Left renal cortex interstitium (tissue), 4 donors: ENCODE data around the gene ARHGAP32. TPM values are rescaled to one million over a fixed set of nuclear protein-coding genes. Genes with fewer than 3 reads are reported as not detected.
"Not testable (repeated sequence)": the region's sequence is repeated elsewhere in the genome, so short reads cannot be mapped to it uniquely, and the experiment has no call there.

Experiments used
- DNase-seq, 4 donors: peaks; one replicate each; pipeline ENCODE4 v3.0.0-alpha.2; 2013; ENCODE audit warnings: low read depth in 4 of 4, low spot score in 2 of 4, missing footprints in 1 of 4
- polyA plus RNA-seq, 4 donors: library from polyadenylated mRNA; unstranded; fragments of 120-200 nt; gene quantifications; one replicate each; pipeline ENCODE4 v1.2.1, GENCODE V29; 2013; ENCODE audit not compliant: insufficient read length in 4 of 4

The ARHGAP32 gene
- polyA plus RNA-seq, 4 donors = 12.8 to 22.2 (median 17.7) TPM

- no peak for DNase-seq
Measured at GRCh38 chr11:129204150-129204838, 12.2 kb upstream of the ARHGAP32 start.

DNA sequence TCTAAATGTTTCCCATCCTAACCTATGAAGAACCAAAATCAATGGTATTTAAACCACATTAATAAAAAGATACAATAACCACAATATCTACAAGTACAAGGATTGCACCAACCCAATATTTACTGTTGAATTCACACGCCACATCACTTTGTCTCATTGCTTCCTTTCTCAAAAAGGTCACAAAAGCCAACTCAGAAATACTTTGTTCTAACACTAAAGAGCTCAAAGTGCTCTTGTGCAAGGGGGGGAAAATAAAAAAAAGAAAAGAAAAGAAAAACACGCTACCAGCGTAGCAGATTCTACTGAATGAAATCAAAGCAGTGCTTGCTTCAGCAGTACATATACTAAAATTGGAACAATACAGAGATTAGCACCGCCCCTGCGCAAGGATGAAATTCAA, 10.5 kb upstream of the ARHGAP32 start:
- DNase-seq = no peak

DNA sequence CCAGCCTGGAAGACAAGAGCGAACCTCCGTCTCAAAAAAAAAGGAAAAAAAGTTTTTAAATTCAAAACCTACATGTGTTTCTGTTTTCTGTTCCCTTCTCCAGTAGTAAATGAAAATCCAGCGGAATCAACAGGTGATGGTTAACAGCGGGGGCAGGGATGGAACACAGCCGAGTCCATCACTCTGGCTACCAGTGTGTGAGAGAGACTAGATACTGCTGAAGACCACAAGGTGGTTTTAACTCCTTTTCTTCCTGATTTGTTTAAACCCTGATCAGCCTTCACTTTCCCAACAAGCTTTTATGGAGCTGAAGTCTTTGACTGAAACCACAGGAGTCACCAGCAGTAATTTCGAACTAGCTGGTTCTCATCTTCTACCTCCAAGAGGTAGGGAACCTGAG, 3.6 kb upstream of the ARHGAP32 start:
- DNase-seq = no peak

- DNase-seq = no peak
Measured at GRCh38 chr11:129191649-129192048, 476 bp downstream of the ARHGAP32 start.

DNA sequence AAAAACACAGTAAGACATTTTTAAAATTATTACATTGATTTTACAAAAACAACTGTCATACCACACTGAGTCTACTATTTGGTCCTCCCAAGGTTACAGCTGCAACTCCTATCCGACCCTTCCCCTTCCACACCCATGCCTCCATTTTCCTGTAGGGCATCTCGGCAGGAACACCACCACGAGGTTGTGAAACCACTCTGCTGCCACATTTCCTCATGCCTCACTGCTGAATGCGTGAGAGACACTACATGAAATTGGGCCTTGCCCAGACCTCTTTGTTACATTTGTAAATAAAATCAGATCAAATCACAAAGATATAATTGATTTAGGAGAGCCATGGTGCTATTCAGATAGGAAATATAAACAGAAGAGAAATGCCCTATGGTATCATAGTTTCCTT, 2.0 kb downstream of the ARHGAP32 start:
- DNase-seq = no peak

GRCh38 chr11:129189646-129190045, 2.5 kb downstream of the ARHGAP32 start:
- no peak for DNase-seq

DNA sequence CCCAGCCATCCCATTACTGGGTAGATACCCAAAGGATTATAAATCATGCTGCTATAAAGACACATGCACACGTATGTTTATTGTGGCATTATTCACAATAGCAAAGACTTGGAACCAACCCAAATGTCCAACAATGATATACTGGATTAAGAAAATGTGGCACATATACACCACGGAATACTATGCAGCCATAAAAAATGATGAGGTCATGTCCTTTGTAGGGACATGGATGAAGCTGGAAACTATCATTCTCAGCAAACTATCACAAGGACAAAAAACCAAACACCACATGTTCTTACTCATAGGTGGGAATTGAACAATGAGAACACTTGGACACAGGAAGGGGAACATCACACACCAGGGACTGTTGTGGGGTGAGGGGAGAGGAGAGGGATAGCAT, 7.0 kb downstream of the ARHGAP32 start:
- DNase-seq = not testable (repeated sequence)

GRCh38 chr11:129184581-129184980, 7.5 kb downstream of the ARHGAP32 start:
- DNase-seq = no peak

DNA sequence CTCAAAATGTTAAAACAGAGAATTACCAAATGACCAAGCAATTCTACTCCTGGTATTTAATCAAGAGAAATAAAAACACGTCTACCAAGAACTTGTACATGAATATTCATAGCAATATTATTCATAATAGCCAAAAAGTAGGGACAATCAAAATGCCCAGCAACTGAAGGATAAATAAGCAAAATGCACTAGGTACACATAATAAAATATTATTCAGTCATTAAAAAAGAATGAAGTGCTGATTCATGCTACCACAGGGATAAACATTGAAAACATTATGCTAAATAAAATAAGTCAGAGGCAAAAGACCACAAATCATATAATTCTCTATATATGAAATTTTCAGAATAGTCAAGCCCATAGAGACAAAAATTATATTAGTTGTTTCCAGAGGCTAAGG, 24.8 kb downstream of the ARHGAP32 start:
- DNase-seq = no peak

- DNase-seq = no peak
Measured at GRCh38 chr11:129163714-129164164, 28.4 kb downstream of the ARHGAP32 start.

GRCh38 chr11:129157080-129157479, 35.0 kb downstream of the ARHGAP32 start:
- not testable (repeated sequence) for DNase-seq

GRCh38 chr11:129155745-129156144, 36.4 kb downstream of the ARHGAP32 start:
- no peak for DNase-seq

DNA sequence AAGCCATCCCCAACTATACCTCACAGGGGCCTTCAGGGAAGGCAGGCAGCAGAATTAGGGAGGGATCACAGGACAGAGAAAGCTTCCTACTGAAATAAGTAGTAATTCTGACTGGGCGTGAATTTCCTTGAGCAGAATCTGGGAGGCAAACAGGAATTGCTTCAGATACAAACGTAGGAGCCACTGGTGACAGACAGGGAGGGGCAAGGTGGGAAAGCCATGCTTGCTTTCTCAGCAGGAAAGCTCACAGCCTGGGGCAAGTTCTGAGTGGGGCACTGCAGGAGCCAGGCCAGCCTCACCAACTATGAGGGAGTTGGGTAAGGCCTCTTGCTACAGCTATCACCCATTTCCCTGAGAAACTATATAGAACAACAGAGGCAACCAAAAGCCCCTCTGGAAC, 43.6 kb downstream of the ARHGAP32 start:
- DNase-seq = no peak

DNA sequence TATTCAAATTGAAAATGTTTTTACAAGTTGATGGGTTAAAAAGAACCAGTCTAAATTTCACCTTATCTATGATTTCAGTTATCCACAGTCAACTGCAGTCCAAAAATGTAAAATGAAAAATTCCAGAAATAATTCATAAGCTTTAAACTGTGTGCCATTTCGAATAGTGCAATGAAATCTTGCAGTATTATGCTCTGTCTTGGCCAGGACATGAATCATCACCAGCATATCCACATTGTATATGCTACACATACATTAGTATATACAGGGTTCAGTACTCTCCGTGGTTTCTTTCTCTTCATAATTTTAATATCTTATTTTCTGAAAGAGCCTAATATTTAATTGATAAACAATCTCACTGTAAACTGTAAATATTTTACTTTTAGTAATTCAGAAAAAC, 45.9 kb downstream of the ARHGAP32 start:
- no peak for DNase-seq

DNA sequence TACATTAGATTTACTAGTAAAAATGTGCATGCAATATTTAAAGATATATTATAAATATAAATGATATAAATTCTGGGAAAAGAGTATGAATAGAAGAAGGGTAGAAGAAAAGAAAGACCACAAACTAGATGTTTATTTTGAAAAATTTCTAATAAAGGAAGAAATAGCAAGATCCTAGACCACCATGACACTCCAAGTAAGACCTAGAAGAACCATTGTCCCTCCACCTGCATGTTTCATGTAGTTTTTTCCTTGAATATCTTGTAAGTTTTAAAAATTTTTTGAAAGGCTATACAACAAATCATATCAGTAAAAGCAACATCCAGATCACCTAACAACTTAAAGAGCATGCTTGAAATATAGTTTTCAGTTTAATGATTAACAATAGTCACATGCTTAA, 46.8 kb downstream of the ARHGAP32 start:
- no peak for DNase-seq

DNA sequence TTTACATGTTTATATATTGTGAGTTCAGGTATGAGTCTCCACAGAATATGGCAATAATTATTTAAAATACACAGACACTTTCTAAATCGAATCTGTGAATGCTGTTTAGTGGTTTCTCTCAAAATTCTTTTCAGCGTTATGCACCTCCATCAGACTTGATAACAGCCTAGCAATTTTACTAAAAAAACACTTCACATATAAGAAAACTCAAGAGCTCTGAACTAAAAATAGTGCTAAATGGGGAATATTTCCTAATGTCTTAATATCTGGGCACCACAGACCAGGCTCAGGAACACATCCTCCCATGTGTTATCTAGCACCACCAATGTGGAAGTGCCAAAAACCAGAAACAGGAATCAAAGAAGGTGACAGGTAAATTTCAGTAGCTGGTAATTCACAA, 47.9 kb downstream of the ARHGAP32 start:
- DNase-seq = no peak

- DNase-seq = no peak
Measured at GRCh38 chr11:129143335-129143734, 48.8 kb downstream of the ARHGAP32 start.

GRCh38 chr11:129141748-129142523, 50.2 kb downstream of the ARHGAP32 start:
- DNase-seq = no peak

DNA sequence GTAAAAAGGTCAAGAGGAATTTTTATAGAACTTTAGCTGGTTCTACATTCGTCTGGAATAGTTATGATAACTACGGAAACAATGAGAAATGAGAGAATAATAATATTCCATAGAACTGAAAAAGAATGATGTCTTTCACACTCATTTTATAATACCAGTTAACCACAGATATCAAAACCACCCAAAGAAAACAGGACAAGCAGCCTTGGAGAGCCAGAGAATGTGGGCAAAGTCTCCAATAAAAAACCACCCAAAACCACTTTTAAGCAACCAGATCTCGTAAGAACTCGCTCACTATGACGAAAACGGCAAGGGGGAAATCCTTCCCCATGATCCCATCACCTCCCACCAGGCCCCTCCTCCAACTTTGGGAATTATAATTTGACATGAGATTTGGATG, 60.8 kb downstream of the ARHGAP32 start:
- DNase-seq = no peak

GRCh38 chr11:129128881-129129620, 63.1 kb downstream of the ARHGAP32 start:
- not testable (repeated sequence) for DNase-seq

DNA sequence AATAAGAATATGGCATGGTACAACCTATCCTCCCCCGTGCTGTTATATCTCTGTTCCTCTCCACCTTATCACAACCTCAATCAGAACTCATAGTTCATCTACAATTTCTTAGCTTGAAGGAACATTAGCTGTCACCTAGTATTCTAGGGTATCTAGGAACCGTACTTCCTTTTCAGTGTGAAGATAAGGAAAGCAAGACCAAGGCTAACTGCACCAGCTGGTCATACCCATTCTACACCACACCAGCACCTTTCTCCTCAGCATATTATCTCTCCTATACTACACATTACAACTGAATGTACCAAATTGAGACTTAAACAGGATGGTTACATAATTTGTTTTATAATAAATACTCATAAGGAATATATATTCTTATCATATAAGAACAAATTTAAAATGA, 73.1 kb downstream of the ARHGAP32 start:
- DNase-seq = no peak
